PC-9 (cell line): ENCODE data around the gene ATF7IP.

ENCODE experiments used
- EZH2 ChIP-seq: fragments of 200-600 bp; sonication (generic); IDR thresholded peaks from 2 replicates; pipeline ENCODE4 v1.8.0; 2017; ENCODE audit warnings: antibody characterized with exemption, low read depth
- TF ChIP-seq, protein P1 (sequence below): fragments of 200-600 bp; sonication (generic); conservative IDR thresholded peaks from 2 replicates; pipeline ENCODE4 v1.6.1; 2017; ENCODE audit warnings: mixed run types, antibody characterized with exemption, mild to moderate bottlenecking, moderate library complexity

GRCh38 chr12:14326699-14327098 lies 38.8 kb upstream of the ATF7IP start:
- TF ChIP-seq, protein P1, sequence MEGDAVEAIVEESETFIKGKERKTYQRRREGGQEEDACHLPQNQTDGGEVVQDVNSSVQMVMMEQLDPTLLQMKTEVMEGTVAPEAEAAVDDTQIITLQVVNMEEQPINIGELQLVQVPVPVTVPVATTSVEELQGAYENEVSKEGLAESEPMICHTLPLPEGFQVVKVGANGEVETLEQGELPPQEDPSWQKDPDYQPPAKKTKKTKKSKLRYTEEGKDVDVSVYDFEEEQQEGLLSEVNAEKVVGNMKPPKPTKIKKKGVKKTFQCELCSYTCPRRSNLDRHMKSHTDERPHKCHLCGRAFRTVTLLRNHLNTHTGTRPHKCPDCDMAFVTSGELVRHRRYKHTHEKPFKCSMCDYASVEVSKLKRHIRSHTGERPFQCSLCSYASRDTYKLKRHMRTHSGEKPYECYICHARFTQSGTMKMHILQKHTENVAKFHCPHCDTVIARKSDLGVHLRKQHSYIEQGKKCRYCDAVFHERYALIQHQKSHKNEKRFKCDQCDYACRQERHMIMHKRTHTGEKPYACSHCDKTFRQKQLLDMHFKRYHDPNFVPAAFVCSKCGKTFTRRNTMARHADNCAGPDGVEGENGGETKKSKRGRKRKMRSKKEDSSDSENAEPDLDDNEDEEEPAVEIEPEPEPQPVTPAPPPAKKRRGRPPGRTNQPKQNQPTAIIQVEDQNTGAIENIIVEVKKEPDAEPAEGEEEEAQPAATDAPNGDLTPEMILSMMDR = no peak
- no peak for TF ChIP-seq EZH2
